Gastrocnemius medialis (tissue), 4 donors: ENCODE measurements around the gene ARMC8. TPM values are rescaled to one million over a fixed set of nuclear protein-coding genes. Genes with fewer than 3 reads are reported as not detected.

Source experiments
- ATAC-seq, 2 donors: fragments of 150-250 bp; one replicate each; pipeline ENCODE4 v1.9.1; 2016
- DNase-seq, 2 donors: peaks; one replicate each; pipeline ENCODE4 v3.0.0-alpha.2; 2019
- H3K27ac ChIP-seq, 4 donors: fragments of 200-600 bp; sonication (generic); 1 replicate in 1 of 4; 2 replicates in 3 of 4; pipeline ENCODE4 v1.5.1; 2016 to 2018; ENCODE audit warnings: mild to moderate bottlenecking in 2 of 4, moderate library complexity in 1 of 4
- H3K27me3 ChIP-seq, 3 donors: fragments of 200-600 bp; sonication (generic) in 2 of 3; 1 replicate in 1 of 3; 2 replicates in 2 of 3; pipeline versions ENCODE4 v1.5.1 to v1.6.0; 2016 to 2019; ENCODE audit warnings: mild to moderate bottlenecking in 1 of 3, moderate library complexity in 1 of 3
- H3K36me3 ChIP-seq, 2 donors: fragments of 200-600 bp; sonication (generic) in 1 of 2; one replicate each; pipeline ENCODE4 v1.5.1; 2017 to 2018
- H3K4me1 ChIP-seq, 2 donors: fragments of 200-600 bp; sonication (generic) in 1 of 2; one replicate each; pipeline ENCODE4 v1.5.1; 2016 to 2017; ENCODE audit warnings: mild to moderate bottlenecking in 2 of 2
- H3K4me3 ChIP-seq, 4 donors: fragments of 200-600 bp; sonication (generic) in 3 of 4; 1 replicate in 1 of 4; 2 replicates in 3 of 4; pipeline ENCODE4 v1.5.1; 2016 to 2019; ENCODE audit warnings: mild to moderate bottlenecking in 2 of 4
- H3K9me3 ChIP-seq, 3 donors: fragments of 200-600 bp; sonication (generic) in 2 of 3; 1 replicate in 1 of 3; 2 replicates in 2 of 3; pipeline ENCODE4 v1.5.1; 2016 to 2019
- CTCF ChIP-seq, 5 experiments: fragments of 450-650 bp in 3 of 5; fragments of 200-600 bp in 2 of 5; sonication (generic) in 2 of 5; IDR thresholded peaks in 4 of 5; conservative IDR thresholded peaks in 1 of 5; 1 replicate in 4 of 5; 2 replicates in 1 of 5; pipeline ENCODE4 v1.5.1; 2016 to 2019; ENCODE audit warnings: antibody characterized with exemption in 5 of 5, mild to moderate bottlenecking in 3 of 5, moderate library complexity in 3 of 5
- POLR2A ChIP-seq, 2 donors: fragments of 450-650 bp; IDR thresholded peaks; one replicate each; pipeline ENCODE4 v1.6.1; 2017; ENCODE audit warnings: antibody characterized with exemption in 2 of 2, mild to moderate bottlenecking in 2 of 2, moderate library complexity in 2 of 2
- in situ Hi-C, 4 donors: fragments of 200-750 bp; cut with MboI; loops; one replicate each; pipeline versions ENCODE4 v1.15.0 to v1.8.0; 2017; ENCODE audit warnings: low sequenced_read_pairs in 4 of 4
- intact Hi-C: fragments of 100-400 bp; cut with DNase I; formaldehyde crosslinking; loops from one replicate; pipeline ENCODE4 v1.15.1; 2023; ENCODE audit warnings: low total_unique reads
- total RNA-seq, 4 donors: library from RNA; depleted of rRNA; stranded (reverse); fragments of >200 nt; gene quantifications; one replicate each; pipeline versions ENCODE4 v1.1.0 to v1.2.3, GENCODE V29; 2016

Gene ARMC8
- total RNA-seq, 4 donors from 2014 or later: 53.1 to 83.1 (median 65.8) TPM

GRCh38 chr3:138329984-138330293 lies 142.8 kb downstream of the ARMC8 start:
- no peak for DNase-seq
- TF ChIP-seq CTCF (IDR thresholded peaks at IDR 0.05 in 4 of 5, conservative IDR thresholded peaks at IDR 0.05 in 1 of 5): no peak
- peak in 1 of 2 donors; percentile 25 for TF ChIP-seq POLR2A (IDR thresholded peaks at IDR 0.05)
- peaks cover 23 to 33% of the 10 kb centered on the region in 2 donors for H3K4me1 ChIP-seq
- in situ Hi-C loops (loop anchor here in 2 of 4 donors (10.0 to 25.0 kb wide), 3 partner anchors 65 to 582 kb away; partner anchors contain the start of gene ARMC8 (in 1 of the 2)), intact Hi-C loops (loop anchor here (2.0 to 5.0 kb wide), 5 partner anchors 67 to 262 kb away; partner anchors contain the start of genes ARMC8 and CEP70)
- ATAC-seq: no peak
- no peaks in the 10 kb centered on the region for H3K36me3 ChIP-seq
- H3K4me3 ChIP-seq: peak overlapping the region; percentile 68 to 89 (median 74)
- H3K9me3 ChIP-seq: no peaks in the 10 kb centered on the region
- peak overlapping the region; percentile 76 to 84 (median 80) for H3K27ac ChIP-seq
- H3K27me3 ChIP-seq: no peaks in the 10 kb centered on the region

DNA sequence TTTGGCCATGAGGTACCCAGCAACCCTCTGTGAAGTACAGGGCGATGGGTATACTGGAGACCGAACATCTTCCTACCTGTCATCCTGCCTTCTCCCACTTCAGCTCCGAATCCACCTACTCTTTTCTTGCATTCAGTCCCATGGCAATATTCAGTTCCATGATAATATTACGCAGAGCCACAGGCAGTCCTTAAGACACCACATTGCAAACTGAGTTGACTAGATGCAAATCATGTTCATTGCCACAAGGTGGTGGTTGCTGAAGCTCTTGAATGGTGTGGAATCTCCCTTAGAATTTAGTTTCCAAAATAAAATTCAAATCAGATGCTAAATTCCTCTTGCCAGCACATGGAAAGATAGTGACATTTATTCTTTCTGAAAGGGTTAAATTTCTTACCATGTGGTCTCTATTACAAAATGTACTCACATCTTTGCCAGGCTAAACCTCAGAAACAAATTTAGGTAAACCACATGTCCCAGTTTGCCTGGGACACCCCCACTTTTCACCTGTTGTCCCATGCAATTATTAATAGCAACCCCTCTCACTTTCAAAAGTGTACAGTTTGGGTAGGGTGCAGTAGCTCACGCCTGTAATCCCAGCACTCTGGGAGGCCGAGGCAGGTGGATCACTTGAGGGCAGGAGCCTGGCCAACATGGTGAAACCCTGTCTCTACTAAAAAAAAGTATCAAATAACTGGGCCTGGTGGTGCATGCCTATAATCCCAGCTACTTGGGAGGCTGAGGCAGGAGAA lies 144.2 kb downstream of the ARMC8 start:
- DNase-seq (peak; percentile 74 to 87), ATAC-seq (peak; percentile 77 to 81)
- H3K36me3 ChIP-seq: no peaks in the 10 kb centered on the region
- H3K4me1 ChIP-seq: peaks cover 23 to 31% of the 10 kb centered on the region in 2 donors
- in situ Hi-C loops: loop anchor here in 2 of 4 donors (10.0 to 25.0 kb wide), 3 partner anchors 63 to 581 kb away; partner anchors contain the start of gene ARMC8 (in 1 of the 2)
- peak in 1 of 2 donors; percentile 17 for TF ChIP-seq POLR2A (IDR thresholded peaks at IDR 0.05)
- TF ChIP-seq CTCF (IDR thresholded peaks at IDR 0.05 in 4 of 5, conservative IDR thresholded peaks at IDR 0.05 in 1 of 5): peak in 3 of 5 experiments; percentile 16 to 27 (median 18)
- peak overlapping the region in 1 of 4 donors; percentile 69 for H3K4me3 ChIP-seq
- no peaks in the 10 kb centered on the region for H3K9me3 ChIP-seq
- H3K27me3 ChIP-seq: no peaks in the 10 kb centered on the region
- H3K27ac ChIP-seq: peak overlapping the region; percentile 76 to 84 (median 80)
- intact Hi-C loops: loop anchor here (1.0 to 5.0 kb wide), 4 partner anchors 17 to 261 kb away; partner anchors contain the start of genes CEP70 and MRAS

- no peaks in the 10 kb centered on the region for H3K36me3 ChIP-seq
- H3K9me3 ChIP-seq: no peaks in the 10 kb centered on the region
- H3K4me3 ChIP-seq: no peak overlapping the region
- intact Hi-C loops: loop anchor here (2.0 to 5.0 kb wide), 4 partner anchors 66 to 260 kb away; partner anchors contain the start of gene CEP70
- ATAC-seq (no peak), DNase-seq (no peak)
- peaks cover 23 to 31% of the 10 kb centered on the region in 2 donors for H3K4me1 ChIP-seq
- in situ Hi-C loops: loop anchor here in 2 of 4 donors (10.0 to 25.0 kb wide), 3 partner anchors 62 to 580 kb away; partner anchors contain the start of gene ARMC8 (in 1 of the 2)
- no peak for TF ChIP-seq POLR2A (IDR thresholded peaks at IDR 0.05)
- TF ChIP-seq CTCF (IDR thresholded peaks at IDR 0.05 in 4 of 5, conservative IDR thresholded peaks at IDR 0.05 in 1 of 5): peak; percentile 64 to 79 (median 69)
- no peaks in the 10 kb centered on the region for H3K27me3 ChIP-seq
- H3K27ac ChIP-seq: peak overlapping the region; percentile 76 to 84 (median 80)
These were observed 145.5 kb downstream of the ARMC8 start for GRCh38 chr3:138332472-138333073.

DNA sequence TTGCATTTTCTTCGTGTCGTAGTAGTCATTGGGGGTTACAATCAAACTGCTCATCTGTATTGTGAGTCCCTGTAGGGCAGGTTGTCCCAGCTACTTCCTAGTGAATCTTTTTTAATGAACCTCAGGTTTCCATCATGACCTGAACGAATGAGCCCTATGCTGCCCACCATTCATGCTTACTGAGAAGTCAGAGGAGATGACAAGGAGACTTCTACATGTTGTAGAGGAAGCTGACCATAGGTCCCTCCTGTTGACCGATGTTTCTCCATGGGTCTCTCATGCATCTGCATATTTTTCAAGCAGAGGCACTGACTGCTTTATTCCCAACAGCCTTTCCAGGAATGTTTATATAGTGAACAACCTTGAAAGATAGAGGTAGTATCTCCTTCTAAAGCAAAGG lies 147.5 kb downstream of the ARMC8 start:
- in situ Hi-C loops: loop anchor here in 2 of 4 donors (10.0 to 25.0 kb wide), 3 partner anchors 60 to 578 kb away; partner anchors contain the start of gene ARMC8 (in 1 of the 2)
- intact Hi-C loops: loop anchor here (5.0 kb wide), 3 partner anchors 83 to 258 kb away; partner anchors contain the start of gene CEP70

More for the DNA sequence above, 147.5 kb downstream of the ARMC8 start:
- no peak for ATAC-seq
- Histone ChIP-seq H3K36me3 (no peaks in the 10 kb centered on the region), H3K4me1 (peaks cover 31 to 43% of the 10 kb centered on the region in 2 donors), H3K4me3 (no peak overlapping the region), H3K27me3 (no peaks in the 10 kb centered on the region), H3K9me3 (no peaks in the 10 kb centered on the region), H3K27ac (no peak overlapping the region)
- no peak for TF ChIP-seq CTCF (IDR thresholded peaks at IDR 0.05 in 4 of 5, conservative IDR thresholded peaks at IDR 0.05 in 1 of 5)
- TF ChIP-seq POLR2A (IDR thresholded peaks at IDR 0.05): no peak
- no peak for DNase-seq
